Testis (tissue), 2 donors: ENCODE data around the gene NUDT2.

Source experiments
- CTCF ChIP-seq, 3 experiments: fragments of 450-650 bp in 2 of 3; fragments of 200-600 bp in 1 of 3; sonication (generic) in 1 of 3; IDR thresholded peaks; one replicate each; pipeline ENCODE4 v1.5.1; 2016 to 2019; ENCODE audit warnings: antibody characterized with exemption in 3 of 3, mild to moderate bottlenecking in 2 of 3, moderate library complexity in 1 of 3
- POLR2A ChIP-seq: fragments of 450-650 bp; IDR thresholded peaks from one replicate; pipeline ENCODE4 v1.6.1; 2017; ENCODE audit warnings: antibody characterized with exemption, mild to moderate bottlenecking, moderate library complexity

GRCh38 chr9:34386656-34387055 lies 57.3 kb downstream of the NUDT2 start:
- TF ChIP-seq CTCF (IDR thresholded peaks at IDR 0.05) (no peak), POLR2A (no peak)
